ENCODE measurements around the gene PIP5K1A. TPM values are rescaled to one million over a fixed set of nuclear protein-coding genes. Genes with fewer than 3 reads are reported as not detected.

Gene PIP5K1A
- total RNA-seq, 2 donors from 2014 or later = 72.2 to 80.7 TPM

- H3K4me3 Mint-ChIP-seq = no peak overlapping the region
- H3K36me3 Mint-ChIP-seq (ENCODE audit: low read depth) = peaks cover 83% of the 10 kb centered on the region
- no peak for ATAC-seq (replicated peaks)
- no peaks in the 10 kb centered on the region for H3K9me3 Mint-ChIP-seq
- H3K27ac Mint-ChIP-seq = no peak overlapping the region
- no peaks in the 10 kb centered on the region for H3K27me3 Mint-ChIP-seq
- peaks cover 22% of the 10 kb centered on the region for H3K4me1 Mint-ChIP-seq
Observed at GRCh38 chr1:151286619-151287340, 88.4 kb downstream of the PIP5K1A start.

GRCh38 chr1:151287341-151287699, 89.0 kb downstream of the PIP5K1A start:
- H3K4me1 Mint-ChIP-seq = peaks cover 22% of the 10 kb centered on the region
- ATAC-seq (replicated peaks) = no peak
- H3K27ac Mint-ChIP-seq = no peak overlapping the region
- H3K27me3 Mint-ChIP-seq = no peaks in the 10 kb centered on the region
- peaks cover 83% of the 10 kb centered on the region for H3K36me3 Mint-ChIP-seq (ENCODE audit: low read depth)
- no peak overlapping the region for H3K4me3 Mint-ChIP-seq
- H3K9me3 Mint-ChIP-seq = no peaks in the 10 kb centered on the region

GRCh38 chr1:151287767-151288500, 89.6 kb downstream of the PIP5K1A start:
- no peak for ATAC-seq (replicated peaks)

GRCh38 chr1:151288502-151288901, 90.2 kb downstream of the PIP5K1A start:
- Mint-ChIP-seq H3K27me3 (no peaks in the 10 kb centered on the region), H3K4me3 (no peak overlapping the region), H3K27ac (peak overlapping the region; percentile 56), H3K4me1 (peaks cover 19% of the 10 kb centered on the region), H3K9me3 (no peaks in the 10 kb centered on the region), H3K36me3 (ENCODE audit: low read depth) (peaks cover 88% of the 10 kb centered on the region)
- no peak for ATAC-seq (replicated peaks)

More at GRCh38 chr1:151287767-151288500, 89.6 kb downstream of the PIP5K1A start:
- H3K4me3 Mint-ChIP-seq = no peak overlapping the region
- peak overlapping the region; percentile 56 for H3K27ac Mint-ChIP-seq
- peaks cover 22% of the 10 kb centered on the region for H3K4me1 Mint-ChIP-seq
- peaks cover 88% of the 10 kb centered on the region for H3K36me3 Mint-ChIP-seq (ENCODE audit: low read depth)
- no peaks in the 10 kb centered on the region for H3K9me3 Mint-ChIP-seq
- no peaks in the 10 kb centered on the region for H3K27me3 Mint-ChIP-seq

GRCh38 chr1:151289080-151289935, 91.0 kb downstream of the PIP5K1A start:
- Mint-ChIP-seq H3K4me3 (no peak overlapping the region), H3K27me3 (no peaks in the 10 kb centered on the region), H3K36me3 (ENCODE audit: low read depth) (peaks cover 89% of the 10 kb centered on the region), H3K4me1 (peaks cover 11% of the 10 kb centered on the region), H3K9me3 (no peaks in the 10 kb centered on the region), H3K27ac (peak overlapping the region; percentile 56)
- ATAC-seq (replicated peaks) = no peak

GRCh38 chr1:151289991-151290708, 91.8 kb downstream of the PIP5K1A start:
- Mint-ChIP-seq H3K4me1 (peaks cover 8% of the 10 kb centered on the region), H3K9me3 (no peaks in the 10 kb centered on the region), H3K27me3 (no peaks in the 10 kb centered on the region), H3K36me3 (ENCODE audit: low read depth) (peaks cover 89% of the 10 kb centered on the region), H3K27ac (peak overlapping the region; percentile 56), H3K4me3 (no peak overlapping the region)
- peak; percentile 14 for ATAC-seq (replicated peaks)

GRCh38 chr1:151290709-151291303, 92.5 kb downstream of the PIP5K1A start:
- Mint-ChIP-seq H3K4me3 (no peak overlapping the region), H3K27ac (no peak overlapping the region), H3K9me3 (no peaks in the 10 kb centered on the region), H3K36me3 (ENCODE audit: low read depth) (peaks cover 89% of the 10 kb centered on the region), H3K27me3 (no peaks in the 10 kb centered on the region), H3K4me1 (peaks cover 8% of the 10 kb centered on the region)
- ATAC-seq (replicated peaks) = no peak

- Mint-ChIP-seq H3K36me3 (ENCODE audit: low read depth) (peaks cover 89% of the 10 kb centered on the region), H3K4me3 (no peak overlapping the region), H3K27me3 (no peaks in the 10 kb centered on the region), H3K4me1 (peaks cover 8% of the 10 kb centered on the region), H3K9me3 (no peaks in the 10 kb centered on the region), H3K27ac (no peak overlapping the region)
- peak; percentile 12 for ATAC-seq (replicated peaks)
Observed at GRCh38 chr1:151292207-151293030, 94.1 kb downstream of the PIP5K1A start.

- Mint-ChIP-seq H3K27me3 (no peaks in the 10 kb centered on the region), H3K9me3 (no peaks in the 10 kb centered on the region), H3K27ac (peak overlapping the region; percentile 80), H3K4me1 (peaks cover 8% of the 10 kb centered on the region), H3K4me3 (no peak overlapping the region), H3K36me3 (ENCODE audit: low read depth) (peaks cover 93% of the 10 kb centered on the region)
- ATAC-seq (replicated peaks) = peak; percentile 6
Observed at GRCh38 chr1:151293093-151293492, 94.7 kb downstream of the PIP5K1A start.

- H3K36me3 Mint-ChIP-seq (ENCODE audit: low read depth) = peaks cover 93% of the 10 kb centered on the region
- H3K9me3 Mint-ChIP-seq = no peaks in the 10 kb centered on the region
- ATAC-seq (replicated peaks) = no peak
- peak overlapping the region; percentile 16 for H3K27ac Mint-ChIP-seq
- H3K4me3 Mint-ChIP-seq = no peak overlapping the region
- no peaks in the 10 kb centered on the region for H3K27me3 Mint-ChIP-seq
- no peaks in the 10 kb centered on the region for H3K4me1 Mint-ChIP-seq
Observed at GRCh38 chr1:151294742-151295462, 96.5 kb downstream of the PIP5K1A start.
